Nephron progenitor cell (in vitro differentiated cells): ENCODE measurements around the gene KCNIP1.

Experiments used
- DNase-seq: peaks from one replicate; pipeline ENCODE4 v3.0.0; 2021
- H3K27ac Mint-ChIP-seq: 2 replicates; pipeline ENCODE4 v1.8.0; 2021; ENCODE audit warnings: mild to moderate bottlenecking, moderate library complexity, mixed read lengths
- H3K27me3 Mint-ChIP-seq: 2 replicates; pipeline ENCODE4 v1.8.0; 2021; ENCODE audit warnings: mild to moderate bottlenecking, low read depth, mixed read lengths; ENCODE audit not compliant: poor library complexity
- H3K36me3 Mint-ChIP-seq: 2 replicates; pipeline ENCODE4 v1.8.0; 2021; ENCODE audit warnings: low read depth, mixed read lengths
- H3K4me1 Mint-ChIP-seq: 2 replicates; pipeline ENCODE4 v1.8.0; 2021; ENCODE audit warnings: mixed read lengths
- H3K4me3 Mint-ChIP-seq: 2 replicates; pipeline ENCODE4 v1.8.0; 2021; ENCODE audit warnings: mild to moderate bottlenecking, moderate library complexity, mixed read lengths
- H3K9me3 Mint-ChIP-seq: 2 replicates; pipeline ENCODE4 v1.8.0; 2021; ENCODE audit warnings: mild to moderate bottlenecking, moderate library complexity, mixed read lengths
- TF ChIP-seq, protein P1 (sequence below): fragments of 200-600 bp; sonication (generic); IDR thresholded peaks from 2 replicates; pipeline ENCODE4 v1.5.0; 2021; ENCODE audit warnings: antibody characterized with exemption

Gene KCNIP1

DNA sequence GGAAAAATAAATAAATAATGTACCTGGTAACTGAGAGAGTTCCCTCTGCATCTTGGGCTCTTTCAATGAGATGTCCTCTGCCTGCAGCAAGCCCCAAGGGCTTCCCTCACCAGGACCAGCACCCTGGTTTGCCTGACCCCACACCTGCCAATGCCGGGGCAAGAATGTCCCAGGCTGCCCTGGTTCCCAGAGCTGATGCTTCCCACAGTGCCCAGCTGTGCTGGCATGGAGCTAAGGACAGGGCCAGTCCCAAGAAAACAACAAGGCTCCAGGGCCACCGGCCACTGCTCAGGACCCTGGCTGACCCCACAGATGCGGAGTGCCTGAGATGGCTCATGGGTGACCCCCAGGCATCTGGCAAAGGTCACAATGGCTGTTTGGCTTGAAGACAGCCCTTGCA, 123.5 kb downstream of the KCNIP1 start:
- TF ChIP-seq, protein P1, sequence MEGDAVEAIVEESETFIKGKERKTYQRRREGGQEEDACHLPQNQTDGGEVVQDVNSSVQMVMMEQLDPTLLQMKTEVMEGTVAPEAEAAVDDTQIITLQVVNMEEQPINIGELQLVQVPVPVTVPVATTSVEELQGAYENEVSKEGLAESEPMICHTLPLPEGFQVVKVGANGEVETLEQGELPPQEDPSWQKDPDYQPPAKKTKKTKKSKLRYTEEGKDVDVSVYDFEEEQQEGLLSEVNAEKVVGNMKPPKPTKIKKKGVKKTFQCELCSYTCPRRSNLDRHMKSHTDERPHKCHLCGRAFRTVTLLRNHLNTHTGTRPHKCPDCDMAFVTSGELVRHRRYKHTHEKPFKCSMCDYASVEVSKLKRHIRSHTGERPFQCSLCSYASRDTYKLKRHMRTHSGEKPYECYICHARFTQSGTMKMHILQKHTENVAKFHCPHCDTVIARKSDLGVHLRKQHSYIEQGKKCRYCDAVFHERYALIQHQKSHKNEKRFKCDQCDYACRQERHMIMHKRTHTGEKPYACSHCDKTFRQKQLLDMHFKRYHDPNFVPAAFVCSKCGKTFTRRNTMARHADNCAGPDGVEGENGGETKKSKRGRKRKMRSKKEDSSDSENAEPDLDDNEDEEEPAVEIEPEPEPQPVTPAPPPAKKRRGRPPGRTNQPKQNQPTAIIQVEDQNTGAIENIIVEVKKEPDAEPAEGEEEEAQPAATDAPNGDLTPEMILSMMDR = no peak
- no peaks in the 10 kb centered on the region for H3K9me3 Mint-ChIP-seq
- H3K4me1 Mint-ChIP-seq = peaks cover 27% of the 10 kb centered on the region
- H3K4me3 Mint-ChIP-seq = no peak overlapping the region
- no peak for DNase-seq
- peaks cover 21% of the 10 kb centered on the region for H3K27me3 Mint-ChIP-seq
- no peaks in the 10 kb centered on the region for H3K36me3 Mint-ChIP-seq
- no peak overlapping the region for H3K27ac Mint-ChIP-seq

DNA sequence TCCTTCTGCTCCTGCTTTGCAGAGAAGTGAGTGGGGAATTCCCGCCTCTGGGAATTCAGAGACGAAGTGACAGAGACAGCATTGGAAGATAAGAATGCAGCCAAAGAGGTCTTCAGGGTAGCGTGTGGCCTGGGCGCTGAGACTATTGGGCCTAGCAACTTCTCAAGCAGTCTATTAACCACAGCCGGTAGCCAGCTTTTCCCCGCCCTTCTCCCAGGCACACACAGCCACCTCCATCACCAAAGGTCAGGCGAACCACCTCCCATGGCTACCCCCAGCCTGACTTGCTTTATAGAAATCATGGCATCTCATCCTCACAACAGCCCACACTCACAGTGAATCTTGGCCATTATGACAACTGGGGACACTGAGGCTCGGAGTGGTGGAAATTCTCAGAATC, 124.2 kb downstream of the KCNIP1 start:
- H3K4me1 Mint-ChIP-seq = peaks cover 34% of the 10 kb centered on the region
- no peak overlapping the region for H3K27ac Mint-ChIP-seq
- H3K9me3 Mint-ChIP-seq = no peaks in the 10 kb centered on the region
- H3K36me3 Mint-ChIP-seq = no peaks in the 10 kb centered on the region
- no peak overlapping the region for H3K4me3 Mint-ChIP-seq
- no peak for DNase-seq
- TF ChIP-seq, protein P1 = no peak
- peaks cover 21% of the 10 kb centered on the region for H3K27me3 Mint-ChIP-seq

DNA sequence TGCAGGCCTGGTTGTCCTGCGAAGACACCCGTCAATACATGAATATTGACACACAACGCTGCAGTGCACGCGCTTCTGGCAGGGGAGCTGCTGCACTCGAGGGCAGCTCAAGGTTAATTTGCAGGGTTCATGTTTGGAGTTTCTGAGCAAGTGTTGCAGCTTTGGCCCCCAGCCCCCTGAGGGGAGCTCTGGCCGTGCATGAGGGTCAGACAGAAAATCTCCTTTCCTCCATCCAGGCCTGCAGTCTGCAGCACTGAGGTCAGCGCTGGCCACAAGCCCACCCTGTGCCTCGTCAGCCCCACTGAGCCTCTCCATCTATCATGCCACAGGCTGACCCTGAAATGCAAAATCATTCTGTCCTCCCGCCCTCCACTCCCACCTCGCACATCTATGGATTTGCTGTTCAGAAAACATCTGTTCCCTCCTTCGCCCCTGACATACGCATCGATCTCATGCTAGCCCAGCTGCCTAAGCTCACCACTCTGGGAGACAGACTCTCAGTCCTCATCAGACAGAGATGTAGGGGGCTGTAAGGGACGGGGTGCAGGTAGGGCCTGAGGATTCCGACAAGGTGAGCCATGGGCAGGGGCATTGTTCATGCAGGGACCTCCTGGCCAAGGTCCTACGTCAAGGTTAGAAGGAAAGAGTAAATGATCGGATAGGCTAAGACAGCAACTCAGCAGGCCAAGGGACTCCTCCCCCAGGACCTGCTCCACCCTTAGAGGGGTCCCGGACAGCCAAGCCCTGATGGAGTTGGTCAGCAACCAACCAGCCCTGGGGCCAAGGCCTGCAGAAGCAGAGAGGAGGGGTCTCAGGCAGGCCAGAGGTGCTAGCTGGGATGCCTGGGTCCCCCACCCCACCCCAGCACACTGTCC, 125.1 kb downstream of the KCNIP1 start:
- no peak overlapping the region for H3K4me3 Mint-ChIP-seq
- DNase-seq = no peak
- no peak overlapping the region for H3K27ac Mint-ChIP-seq
- peaks cover 21% of the 10 kb centered on the region for H3K27me3 Mint-ChIP-seq
- TF ChIP-seq, protein P1 = no peak
- no peaks in the 10 kb centered on the region for H3K9me3 Mint-ChIP-seq
- peaks cover 43% of the 10 kb centered on the region for H3K4me1 Mint-ChIP-seq
- no peaks in the 10 kb centered on the region for H3K36me3 Mint-ChIP-seq

DNA sequence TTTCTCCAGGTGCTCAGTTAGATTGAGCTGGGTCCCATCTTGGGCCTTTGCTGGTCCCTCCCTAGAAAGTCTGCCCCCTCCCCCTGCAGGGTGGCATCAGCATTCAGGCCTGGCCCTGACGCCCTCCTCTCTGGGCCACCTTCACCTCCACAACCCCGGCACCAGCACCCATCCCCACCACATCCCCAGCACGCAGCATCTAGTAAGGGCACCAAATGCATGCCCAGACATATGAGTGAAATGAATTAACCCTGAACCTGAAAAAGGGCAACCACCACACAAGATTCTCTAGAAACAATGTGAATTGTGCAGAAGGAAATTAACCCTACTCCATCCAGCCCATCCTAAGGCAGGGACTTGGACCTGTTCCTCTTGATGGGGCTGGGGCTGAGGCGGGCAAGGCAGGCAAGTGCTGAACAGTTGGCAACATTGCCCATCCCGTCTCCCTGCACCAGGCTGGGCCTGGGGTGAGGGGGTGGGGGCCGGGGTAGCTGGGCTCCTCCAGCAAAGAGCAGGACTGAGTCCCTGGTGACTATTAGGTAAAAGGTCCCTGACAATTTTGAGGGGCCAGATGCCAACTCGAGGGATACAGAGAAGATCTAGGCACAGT, 125.9 kb downstream of the KCNIP1 start:
- Mint-ChIP-seq H3K27me3 (peaks cover 21% of the 10 kb centered on the region), H3K36me3 (no peaks in the 10 kb centered on the region), H3K4me1 (peaks cover 50% of the 10 kb centered on the region), H3K27ac (no peak overlapping the region), H3K4me3 (no peak overlapping the region), H3K9me3 (no peaks in the 10 kb centered on the region)
- DNase-seq = no peak
- TF ChIP-seq, protein P1 = no peak

DNA sequence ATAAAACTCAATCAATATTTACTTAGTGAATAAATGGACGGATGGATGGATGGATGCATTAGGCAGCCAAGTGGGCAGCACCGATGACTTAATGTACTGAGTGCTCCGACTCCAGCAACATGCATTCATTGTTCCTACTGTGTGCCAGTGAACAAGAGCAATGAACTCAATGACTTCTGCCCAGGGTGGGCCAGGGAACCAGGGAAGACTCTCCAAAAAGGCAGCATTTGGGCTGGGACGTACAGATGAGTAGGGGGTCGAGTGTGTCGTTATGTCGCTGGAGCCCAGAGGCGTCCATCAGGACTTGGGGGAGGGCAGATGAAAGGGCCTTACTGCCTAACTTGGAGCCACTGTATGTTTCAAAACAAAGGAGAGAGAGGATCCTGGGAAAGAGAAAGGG, 126.4 kb downstream of the KCNIP1 start:
- H3K4me3 Mint-ChIP-seq = no peak overlapping the region
- H3K27ac Mint-ChIP-seq = no peak overlapping the region
- H3K36me3 Mint-ChIP-seq = no peaks in the 10 kb centered on the region
- TF ChIP-seq, protein P1 = no peak
- H3K4me1 Mint-ChIP-seq = peaks cover 50% of the 10 kb centered on the region
- DNase-seq = no peak
- no peaks in the 10 kb centered on the region for H3K9me3 Mint-ChIP-seq
- H3K27me3 Mint-ChIP-seq = peaks cover 17% of the 10 kb centered on the region
